ENCODE measurements around the gene ARPC5L. TPM values are rescaled to one million over a fixed set of nuclear protein-coding genes. Genes with fewer than 3 reads are reported as not detected.

Gene ARPC5L
- total RNA-seq, 2 experiments from 2014 or later, result 116 to 121 TPM

- POLR2A ChIA-PET, result interaction anchor here (1.0 to 5.2 kb wide), 2 partner anchors 12 to 85 kb away, joined by 4 to 57 read pairs; no protein-coding TSS in a partner anchor
- CTCF ChIA-PET, result interaction anchor here (0.6 to 19.3 kb wide), 3 partner anchors 11 to 284 kb away, joined by 4 to 346 read pairs (median 4); partner anchors contain the start of genes NR6A1 and OLFML2A
Measured at GRCh38 chr9:124857533-124858162, 4.3 kb upstream of the ARPC5L start.

- POLR2A ChIA-PET, result interaction anchor here (0.7 to 5.2 kb wide), 3 partner anchors 11 to 86 kb away, joined by 3 to 57 read pairs (median 4); no protein-coding TSS in a partner anchor
Measured at GRCh38 chr9:124858330-124859046, 3.4 kb upstream of the ARPC5L start.

GRCh38 chr9:124859803-124860581 is 1.9 kb upstream of the ARPC5L start:
- POLR2A ChIA-PET, result interaction anchor here (0.7 to 5.2 kb wide), 7 partner anchors 10 to 381 kb away, joined by 3 to 57 read pairs (median 3); no protein-coding TSS in a partner anchor

More at GRCh38 chr9:124858330-124859046, 3.4 kb upstream of the ARPC5L start:
- CTCF ChIA-PET, result interaction anchor here (0.6 to 19.3 kb wide), 2 partner anchors 84 to 284 kb away, joined by 4 to 346 read pairs; partner anchors contain the start of genes NR6A1 and OLFML2A

GRCh38 chr9:124860582-124861341 is 1.2 kb upstream of the ARPC5L start:
- CTCF ChIA-PET, result interaction anchor here (0.9 to 19.3 kb wide), 6 partner anchors 8 to 86 kb away, joined by 4 to 346 read pairs (median 4); partner anchors contain the start of genes NR6A1, OLFML2A and WDR38

More at GRCh38 chr9:124859803-124860581, 1.9 kb upstream of the ARPC5L start:
- CTCF ChIA-PET, result interaction anchor here (1.2 to 19.3 kb wide), 4 partner anchors 10 to 86 kb away, joined by 4 to 346 read pairs (median 6); partner anchors contain the start of genes NR6A1 and OLFML2A

GRCh38 chr9:124863371-124863871 is 1.5 kb downstream of the ARPC5L start:
- ChIA-PET CTCF (interaction anchor here (1.4 to 19.3 kb wide), 3 partner anchors 10 to 89 kb away, joined by 3 to 346 read pairs (median 10); partner anchors contain the start of genes NR6A1, OLFML2A and WDR38), POLR2A (interaction anchor here (3.6 kb wide), 1 partner anchor 10 kb away, joined by 44 read pairs; no protein-coding TSS in a partner anchor)

More at GRCh38 chr9:124860582-124861341, 1.2 kb upstream of the ARPC5L start:
- POLR2A ChIA-PET, result interaction anchor here (0.6 to 5.2 kb wide), 10 partner anchors 9 to 381 kb away, joined by 3 to 57 read pairs (median 3); no protein-coding TSS in a partner anchor

GRCh38 chr9:124868511-124869465 is 6.9 kb downstream of the ARPC5L start:
- CTCF ChIA-PET, result interaction anchor here (0.5 to 2.4 kb wide), 6 partner anchors 8 to 1230 kb away, joined by 3 to 8 read pairs (median 4); partner anchors contain the start of genes ARPC5L, NR6A1 and RPL35

GRCh38 chr9:124869466-124869985 is 7.6 kb downstream of the ARPC5L start:
- POLR2A ChIA-PET, result interaction anchor here (0.9 to 2.8 kb wide), 9 partner anchors 9 to 372 kb away, joined by 3 to 57 read pairs (median 4); partner anchors contain the start of genes ARPC5L, GOLGA1, HSPA5 and NR6A1
- CTCF ChIA-PET, result interaction anchor here (0.6 to 2.4 kb wide), 6 partner anchors 8 to 1230 kb away, joined by 3 to 8 read pairs (median 5); partner anchors contain the start of genes ARPC5L, NR6A1, RPL35 and WDR38

More at GRCh38 chr9:124868511-124869465, 6.9 kb downstream of the ARPC5L start:
- POLR2A ChIA-PET, result interaction anchor here (1.5 to 2.8 kb wide), 6 partner anchors 9 to 372 kb away, joined by 4 to 57 read pairs (median 7); partner anchors contain the start of genes ARPC5L, GOLGA1, HSPA5 and NR6A1

- ChIA-PET POLR2A (interaction anchor here (0.6 to 2.8 kb wide), 11 partner anchors 8 to 371 kb away, joined by 3 to 57 read pairs (median 4); partner anchors contain the start of genes ARPC5L, HSPA5, NR6A1 and RPL35), CTCF (interaction anchor here (1.4 to 1.8 kb wide), 4 partner anchors 9 to 95 kb away, joined by 3 to 8 read pairs (median 4); partner anchors contain the start of genes ARPC5L, RPL35 and WDR38)
Measured at GRCh38 chr9:124869986-124870560, 8.1 kb downstream of the ARPC5L start.

GRCh38 chr9:124870723-124871122 is 8.8 kb downstream of the ARPC5L start:
- CTCF ChIA-PET, result interaction anchor here (1.2 to 1.8 kb wide), 6 partner anchors 8 to 100 kb away, joined by 3 to 8 read pairs (median 4); partner anchors contain the start of genes ARPC5L, NR6A1, RPL35 and WDR38
- POLR2A ChIA-PET, result interaction anchor here (0.6 to 4.8 kb wide), 7 partner anchors 9 to 370 kb away, joined by 3 to 57 read pairs (median 4); partner anchors contain the start of genes ARPC5L, HSPA5 and RPL35

GRCh38 chr9:124871156-124871561 is 9.2 kb downstream of the ARPC5L start:
- ChIA-PET CTCF (interaction anchor here (1.2 to 2.9 kb wide), 6 partner anchors 9 to 101 kb away, joined by 3 to 22 read pairs (median 4); partner anchors contain the start of genes ARPC5L, NR6A1, RPL35 and WDR38), POLR2A (interaction anchor here (4.8 kb wide), 1 partner anchor 10 kb away, joined by 44 read pairs; the partner anchor contains the start of genes ARPC5L and RPL35)

GRCh38 chr9:124873664-124874063 is 11.7 kb downstream of the ARPC5L start:
- CTCF ChIA-PET, result interaction anchor here (1.2 to 2.9 kb wide), 4 partner anchors 10 to 102 kb away, joined by 3 to 22 read pairs (median 4); partner anchors contain the start of gene WDR38
- POLR2A ChIA-PET, result interaction anchor here (1.3 to 4.8 kb wide), 4 partner anchors 12 to 368 kb away, joined by 3 to 44 read pairs (median 4); partner anchors contain the start of genes ARPC5L, GOLGA1, HSPA5 and RPL35

- POLR2A ChIA-PET, result interaction anchor here (0.5 to 4.8 kb wide), 4 partner anchors 14 to 265 kb away, joined by 3 to 44 read pairs (median 6); partner anchors contain the start of genes ARPC5L and RPL35
Measured at GRCh38 chr9:124875501-124875900, 13.6 kb downstream of the ARPC5L start.

GRCh38 chr9:124877021-124877782 is 15.3 kb downstream of the ARPC5L start:
- ChIA-PET CTCF (interaction anchor here (0.6 to 4.1 kb wide), 2 partner anchors 24 to 1822 kb away, joined by 3 to 16 read pairs; partner anchors contain the start of gene WDR38), POLR2A (interaction anchor here (0.7 to 1.2 kb wide), 2 partner anchors 15 to 16 kb away, joined by 3 to 5 read pairs; partner anchors contain the start of genes ARPC5L and RPL35)

More at GRCh38 chr9:124875501-124875900, 13.6 kb downstream of the ARPC5L start:
- CTCF ChIA-PET, result interaction anchor here (0.9 to 2.3 kb wide), 3 partner anchors 19 to 22 kb away, joined by 3 to 6 read pairs (median 4); partner anchors contain the start of gene WDR38
